Ascending aorta (tissue), 2 donors: ENCODE measurements around the gene GJA1. TPM values are rescaled to one million over a fixed set of nuclear protein-coding genes. Genes with fewer than 3 reads are reported as not detected.

Experiments
- DNase-seq, 2 donors: peaks; one replicate each; pipeline ENCODE4 v3.0.0-alpha.2; 2019; ENCODE audit warnings: low spot score in 2 of 2
- H3K27ac ChIP-seq, 2 donors: fragments of 200-600 bp; sonication (generic); one replicate each; pipeline ENCODE4 v1.5.1; 2016 to 2017; ENCODE audit warnings: mild to moderate bottlenecking in 1 of 2
- H3K27me3 ChIP-seq: fragments of 200-600 bp; sonication (generic); one replicate; pipeline ENCODE4 v1.5.1; 2017
- H3K36me3 ChIP-seq, 2 donors: fragments of 200-600 bp; sonication (generic); one replicate each; pipeline ENCODE4 v1.5.1; 2016
- H3K4me1 ChIP-seq, 2 donors: fragments of 200-600 bp; sonication (generic); one replicate each; pipeline ENCODE4 v1.5.1; 2016 to 2017; ENCODE audit warnings: mild to moderate bottlenecking in 1 of 2
- H3K4me3 ChIP-seq, 2 donors: fragments of 200-600 bp; sonication (generic); one replicate each; pipeline ENCODE4 v1.5.1; 2016 to 2017; ENCODE audit warnings: mild to moderate bottlenecking in 1 of 2
- H3K9me3 ChIP-seq, 2 donors: fragments of 200-600 bp; sonication (generic); one replicate each; pipeline ENCODE4 v1.5.1; 2016
- intact Hi-C: fragments of 100-400 bp; cut with DNase I; formaldehyde crosslinking; loops from one replicate; pipeline ENCODE4 v1.15.1; 2023
- total RNA-seq: library from RNA; depleted of rRNA; stranded (reverse); fragments of >200 nt; gene quantifications from one replicate; pipeline ENCODE4 v1.1.0, GENCODE V29; 2016
- TF ChIP-seq, protein P1 (sequence below), 3 experiments: fragments of 200-600 bp in 2 of 3; fragments of 450-650 bp in 1 of 3; sonication (generic) in 2 of 3; IDR thresholded peaks; one replicate each; pipeline ENCODE4 v1.5.1; 2016 to 2019; ENCODE audit warnings: antibody characterized with exemption in 3 of 3, mild to moderate bottlenecking in 1 of 3, moderate library complexity in 1 of 3

Gene GJA1
- total RNA-seq, 1 donor from 2014 or later, result 85.0 TPM

DNA sequence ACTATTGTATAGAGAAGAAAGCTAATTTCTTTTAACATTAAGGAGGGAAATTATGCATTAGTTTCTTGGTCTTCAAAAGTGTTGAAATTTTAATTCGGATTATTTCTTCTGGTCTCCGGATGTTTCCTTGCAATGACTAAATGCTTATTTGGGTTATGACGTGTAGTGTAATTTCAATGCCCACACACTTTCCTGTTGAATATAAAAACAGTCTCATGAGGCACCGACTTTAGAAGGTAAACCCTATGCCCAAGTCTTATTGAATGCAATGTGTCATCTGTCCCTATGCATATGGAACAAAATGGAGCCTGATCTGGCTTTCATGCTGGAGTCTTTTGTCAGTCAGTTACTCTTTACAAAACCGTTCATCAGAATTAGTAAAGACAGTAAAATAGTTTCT lies 17.7 kb downstream of the GJA1 start:
- no peaks in the 10 kb centered on the region for H3K9me3 ChIP-seq
- H3K27ac ChIP-seq, result peak overlapping the region; percentile 46 to 56
- no peak for DNase-seq
- H3K4me3 ChIP-seq, result no peak overlapping the region
- peaks cover 0 to 6% of the 10 kb centered on the region in 2 donors for H3K4me1 ChIP-seq
- TF ChIP-seq, protein P1, sequence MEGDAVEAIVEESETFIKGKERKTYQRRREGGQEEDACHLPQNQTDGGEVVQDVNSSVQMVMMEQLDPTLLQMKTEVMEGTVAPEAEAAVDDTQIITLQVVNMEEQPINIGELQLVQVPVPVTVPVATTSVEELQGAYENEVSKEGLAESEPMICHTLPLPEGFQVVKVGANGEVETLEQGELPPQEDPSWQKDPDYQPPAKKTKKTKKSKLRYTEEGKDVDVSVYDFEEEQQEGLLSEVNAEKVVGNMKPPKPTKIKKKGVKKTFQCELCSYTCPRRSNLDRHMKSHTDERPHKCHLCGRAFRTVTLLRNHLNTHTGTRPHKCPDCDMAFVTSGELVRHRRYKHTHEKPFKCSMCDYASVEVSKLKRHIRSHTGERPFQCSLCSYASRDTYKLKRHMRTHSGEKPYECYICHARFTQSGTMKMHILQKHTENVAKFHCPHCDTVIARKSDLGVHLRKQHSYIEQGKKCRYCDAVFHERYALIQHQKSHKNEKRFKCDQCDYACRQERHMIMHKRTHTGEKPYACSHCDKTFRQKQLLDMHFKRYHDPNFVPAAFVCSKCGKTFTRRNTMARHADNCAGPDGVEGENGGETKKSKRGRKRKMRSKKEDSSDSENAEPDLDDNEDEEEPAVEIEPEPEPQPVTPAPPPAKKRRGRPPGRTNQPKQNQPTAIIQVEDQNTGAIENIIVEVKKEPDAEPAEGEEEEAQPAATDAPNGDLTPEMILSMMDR (IDR thresholded peaks at IDR 0.05), result no peak
- no peaks in the 10 kb centered on the region for H3K27me3 ChIP-seq
- peaks cover 11 to 21% of the 10 kb centered on the region in 2 donors for H3K36me3 ChIP-seq
- intact Hi-C loops, result no loop called here

DNA sequence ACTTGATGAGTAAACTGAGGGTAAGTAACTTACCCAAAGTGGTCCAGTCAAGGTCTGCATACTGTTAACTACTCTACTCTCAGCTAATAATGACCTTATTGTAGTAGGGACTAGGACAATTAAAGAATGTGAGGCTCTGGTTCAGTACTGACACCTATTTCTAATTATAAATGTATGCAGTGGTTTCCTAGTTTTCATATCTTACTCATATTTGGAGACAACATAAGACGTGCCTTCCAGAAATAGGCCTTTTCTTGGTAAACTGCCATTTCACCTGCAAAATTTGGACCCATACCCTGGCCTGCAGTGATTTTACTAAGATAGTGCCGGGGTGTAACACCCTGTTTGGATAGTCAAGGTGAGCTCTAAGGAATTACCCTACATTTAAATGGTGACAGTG lies 24.7 kb downstream of the GJA1 start:
- H3K27me3 ChIP-seq, result no peaks in the 10 kb centered on the region
- H3K9me3 ChIP-seq, result no peaks in the 10 kb centered on the region
- H3K36me3 ChIP-seq, result no peaks in the 10 kb centered on the region
- no peak for DNase-seq
- intact Hi-C loops, result no loop called here
- no peak overlapping the region for H3K27ac ChIP-seq
- peaks cover 0 to 5% of the 10 kb centered on the region in 2 donors for H3K4me1 ChIP-seq
- H3K4me3 ChIP-seq, result no peak overlapping the region
- TF ChIP-seq, protein P1 (IDR thresholded peaks at IDR 0.05), result no peak

DNA sequence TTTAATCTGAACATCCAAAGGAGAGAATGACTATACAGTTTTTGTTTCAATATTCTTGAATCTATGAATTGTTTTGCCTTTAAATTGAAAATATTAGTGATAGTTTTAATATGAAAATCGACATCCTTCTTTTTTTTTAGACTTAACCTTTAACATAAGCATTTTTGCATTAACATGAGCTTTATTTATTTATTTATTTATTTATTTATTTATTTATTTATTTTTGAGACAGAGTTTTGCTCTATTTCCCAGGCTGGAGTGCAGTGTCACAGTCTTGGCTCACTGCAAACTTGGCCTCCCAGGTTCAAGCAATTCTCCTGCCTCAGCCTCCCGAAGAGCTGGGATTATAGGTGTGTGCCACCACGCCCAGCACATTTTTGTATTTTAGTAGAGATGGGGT lies 27.6 kb downstream of the GJA1 start:
- TF ChIP-seq, protein P1 (IDR thresholded peaks at IDR 0.05), result no peak
- Histone ChIP-seq H3K36me3 (no peaks in the 10 kb centered on the region), H3K9me3 (no peaks in the 10 kb centered on the region), H3K4me1 (peaks cover 0 to 2% of the 10 kb centered on the region in 2 donors), H3K27ac (no peak overlapping the region), H3K27me3 (no peaks in the 10 kb centered on the region), H3K4me3 (no peak overlapping the region)
- intact Hi-C loops, result no loop called here
- no peak for DNase-seq

DNA sequence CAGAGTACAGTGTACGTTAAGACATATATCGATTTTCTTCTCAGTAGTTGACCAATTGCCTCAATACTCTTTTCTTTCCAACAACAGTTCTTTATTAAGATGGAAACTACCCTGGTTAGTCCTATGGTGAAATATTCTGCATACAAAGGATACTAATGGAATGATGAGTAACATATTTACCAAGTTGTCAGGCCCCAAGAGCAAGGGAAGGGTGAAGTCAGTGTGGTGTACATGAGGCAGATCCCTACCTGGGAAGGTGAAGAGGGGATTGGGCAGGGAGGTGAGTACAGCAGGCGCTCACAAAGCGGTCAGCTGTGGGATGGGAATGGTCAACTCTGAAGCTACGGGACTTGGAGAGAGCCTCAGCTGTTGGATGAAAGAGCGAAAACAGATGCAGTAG lies 29.7 kb downstream of the GJA1 start:
- Histone ChIP-seq H3K4me1 (no peaks in the 10 kb centered on the region), H3K9me3 (no peaks in the 10 kb centered on the region), H3K27ac (no peak overlapping the region), H3K27me3 (no peaks in the 10 kb centered on the region), H3K36me3 (no peaks in the 10 kb centered on the region), H3K4me3 (no peak overlapping the region)
- TF ChIP-seq, protein P1 (IDR thresholded peaks at IDR 0.05), result no peak
- no peak for DNase-seq
- intact Hi-C loops, result no loop called here

DNA sequence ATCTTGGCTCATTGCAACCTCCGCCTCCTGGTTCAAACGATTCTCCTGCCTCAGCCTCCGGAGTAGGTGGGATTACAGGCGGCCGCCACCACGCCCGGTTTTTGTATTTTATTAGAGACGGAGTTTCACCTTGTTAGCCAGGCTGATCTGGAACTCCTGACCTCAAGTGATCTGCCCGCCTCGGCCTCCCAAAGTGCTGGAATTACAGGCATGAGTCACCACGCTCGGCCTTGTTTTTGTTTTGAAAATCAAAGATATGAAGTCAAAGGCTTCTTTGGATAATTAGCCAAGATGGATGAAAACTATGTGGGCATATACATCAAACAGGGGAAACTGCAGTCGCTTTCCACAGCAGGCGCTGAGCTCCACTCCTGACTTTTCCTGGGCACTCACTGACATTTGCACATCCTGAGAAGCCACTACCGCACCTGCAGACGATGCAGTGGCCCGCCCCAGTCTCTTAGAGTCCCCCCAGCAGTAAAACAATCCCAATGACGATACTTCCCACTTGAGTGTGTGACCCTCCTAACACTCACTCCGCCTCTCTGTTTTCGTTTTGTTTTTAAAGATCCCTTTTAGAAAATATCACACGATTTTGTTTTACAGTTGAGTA lies 44.1 kb downstream of the GJA1 start:
- Histone ChIP-seq H3K9me3 (no peaks in the 10 kb centered on the region), H3K4me1 (no peaks in the 10 kb centered on the region), H3K4me3 (no peak overlapping the region), H3K27me3 (no peaks in the 10 kb centered on the region), H3K27ac (no peak overlapping the region), H3K36me3 (no peaks in the 10 kb centered on the region)
- no peak for DNase-seq
- TF ChIP-seq, protein P1 (IDR thresholded peaks at IDR 0.05), result no peak
- intact Hi-C loops, result no loop called here
